ENCODE measurements around the gene ERI2. TPM values are rescaled to one million over a fixed set of nuclear protein-coding genes. Genes with fewer than 3 reads are reported as not detected.

ERI2 gene
- total and polyA plus RNA-seq, 2 of the 13 experiments (the other 11 are each of a cell fraction or from before 2014, with no cell fraction given), result 17.4 to 41.3 TPM

GRCh38 chr16:20803561-20804214 is 2.6 kb downstream of the ERI2 start (continued):
- TF ChIP-seq CREBL2 (CRISPR knock-in tag; IDR thresholded peaks at IDR 0.05; ENCODE audit: borderline replicate concordance), result no peak
- no peak for TF ChIP-seq SMARCE1 (IDR thresholded peaks at IDR 0.05; ENCODE audit: borderline replicate concordance)
- TF ChIP-seq ZNF589 (CRISPR knock-in tag; conservative IDR thresholded peaks at IDR 0.05), result no peak
- TF ChIP-seq ZNF34 (CRISPR knock-in tag; IDR thresholded peaks at IDR 0.05; ENCODE audit: borderline replicate concordance), result no peak
- TF ChIP-seq ZFP37 (CRISPR knock-in tag; IDR thresholded peaks at IDR 0.05; ENCODE audit: borderline replicate concordance), result no peak; the same call in 1 of the 2 replicates
- no peak for TF ChIP-seq ZNF777 (CRISPR knock-in tag; IDR thresholded peaks at IDR 0.05)
- TF ChIP-seq TOE1 (CRISPR knock-in tag; IDR thresholded peaks at IDR 0.05), result no peak; the same call in 1 of the 2 replicates
- no peak for TF ChIP-seq ADNP (CRISPR knock-in tag; IDR thresholded peaks at IDR 0.05)
- TF ChIP-seq ZNF674 (CRISPR knock-in tag; IDR thresholded peaks at IDR 0.05; ENCODE audit: low read depth), result no peak
- peak; percentile 15; the same call in 1 of the 2 replicates for TF ChIP-seq ZNF770 (CRISPR knock-in tag; IDR thresholded peaks at IDR 0.05)
- TF ChIP-seq JARID2 (CRISPR knock-in tag; IDR thresholded peaks at IDR 0.05; ENCODE audit: insufficient replicate concordance), result no peak
- TF ChIP-seq NFYC (CRISPR knock-in tag; IDR thresholded peaks at IDR 0.05), result 0 out of 2 replicates have a peak, but pooled peaks have one; percentile 26
- TF ChIP-seq GMEB1 (CRISPR knock-in tag; IDR thresholded peaks at IDR 0.05; ENCODE audit: borderline replicate concordance), result peak; percentile 48; the same call in 1 of the 2 replicates
- no peak for TF ChIP-seq ZNF276 (CRISPR knock-in tag; IDR thresholded peaks at IDR 0.05; ENCODE audit: low read depth)
- TF ChIP-seq HNRNPUL1 (IDR thresholded peaks at IDR 0.05; ENCODE audit: low read depth, low read length), result no peak
- TF ChIP-seq ZNF740 (CRISPR knock-in tag; IDR thresholded peaks at IDR 0.05), result no peak
- TF ChIP-seq ZBTB44 (CRISPR knock-in tag; IDR thresholded peaks at IDR 0.05), result no peak
- TF ChIP-seq ZNF362 (CRISPR knock-in tag; IDR thresholded peaks at IDR 0.05; ENCODE audit: borderline replicate concordance), result peak; percentile 86
- peak; percentile 85 for TF ChIP-seq MED1 (CRISPR knock-in tag; IDR thresholded peaks at IDR 0.05)
- TF ChIP-seq STAT5B (CRISPR knock-in tag; IDR thresholded peaks at IDR 0.05), result no peak

All from HepG2 (cell line).